Activated CD8-positive, alpha-beta T cell treated with anti-CD3 and anti-CD28 coated beads for 36 hours (primary cell): ENCODE results near the gene CCR5. TPM values are rescaled to one million over a fixed set of nuclear protein-coding genes. Genes with fewer than 3 reads are reported as not detected.
"Not testable (repeated sequence)": the region's sequence is repeated elsewhere in the genome, so short reads cannot be mapped to it uniquely, and the experiment has no call there.

ENCODE experiments used
- ATAC-seq: fragments of 200-7000 bp; cut with Tn5 transposase; one replicate; pipeline ENCODE4 v1.10.0; 2021; ENCODE audit warnings: mild to moderate bottlenecking, moderate library complexity
- CTCF ChIA-PET: fragments of 350-600 bp; sonication (Branson Sonifier 250); formaldehyde crosslinking; loops from one replicate; lab custom pipeline; 2021; ENCODE audit warnings: antibody characterized with exemption; lab: Charles Lee
- POLR2A ChIA-PET: fragments of 350-600 bp; sonication (Branson Sonifier 250); formaldehyde crosslinking; loops from one replicate; lab custom pipeline; 2021; ENCODE audit warnings: antibody characterized with exemption; lab: Charles Lee
- DNase-seq: peaks from one replicate; pipeline ENCODE4 v3.0.0-alpha.2; 2020
- H3K27ac Mint-ChIP-seq: one replicate; pipeline ENCODE4 v1.8.0; 2021; ENCODE audit warnings: mild to moderate bottlenecking, mixed read lengths
- H3K27me3 Mint-ChIP-seq: one replicate; pipeline ENCODE4 v1.8.0; 2021; ENCODE audit warnings: mixed read lengths
- H3K36me3 Mint-ChIP-seq: one replicate; pipeline ENCODE4 v1.8.0; 2021; ENCODE audit warnings: low read depth, mixed read lengths
- H3K4me1 Mint-ChIP-seq: one replicate; pipeline ENCODE4 v1.8.0; 2021; ENCODE audit warnings: low read depth, mixed read lengths
- H3K4me3 Mint-ChIP-seq: one replicate; pipeline ENCODE4 v1.8.0; 2021; ENCODE audit warnings: mild to moderate bottlenecking, moderate library complexity, mixed read lengths
- H3K9me3 Mint-ChIP-seq: one replicate; pipeline ENCODE4 v1.8.0; 2021; ENCODE audit warnings: mixed read lengths
- intact Hi-C: fragments of 100-400 bp; cut with micrococcal nuclease; formaldehyde crosslinking; loops from one replicate; pipeline ENCODE4 v1.10.0; 2022
- total RNA-seq, 2 experiments: library from RNA; stranded (reverse); gene quantifications; one replicate each; pipeline ENCODE4 v1.2.3, GENCODE V29; 2021
- TF ChIP-seq, protein P1 (sequence below): fragments of 200-600 bp; IDR thresholded peaks from one replicate; pipeline ENCODE4 v1.8.0; 2022; ENCODE audit warnings: antibody characterized with exemption, mild to moderate bottlenecking

The CCR5 gene
- total RNA-seq, 2 experiments from 2014 or later: 1.7 to 2.2 TPM

DNA sequence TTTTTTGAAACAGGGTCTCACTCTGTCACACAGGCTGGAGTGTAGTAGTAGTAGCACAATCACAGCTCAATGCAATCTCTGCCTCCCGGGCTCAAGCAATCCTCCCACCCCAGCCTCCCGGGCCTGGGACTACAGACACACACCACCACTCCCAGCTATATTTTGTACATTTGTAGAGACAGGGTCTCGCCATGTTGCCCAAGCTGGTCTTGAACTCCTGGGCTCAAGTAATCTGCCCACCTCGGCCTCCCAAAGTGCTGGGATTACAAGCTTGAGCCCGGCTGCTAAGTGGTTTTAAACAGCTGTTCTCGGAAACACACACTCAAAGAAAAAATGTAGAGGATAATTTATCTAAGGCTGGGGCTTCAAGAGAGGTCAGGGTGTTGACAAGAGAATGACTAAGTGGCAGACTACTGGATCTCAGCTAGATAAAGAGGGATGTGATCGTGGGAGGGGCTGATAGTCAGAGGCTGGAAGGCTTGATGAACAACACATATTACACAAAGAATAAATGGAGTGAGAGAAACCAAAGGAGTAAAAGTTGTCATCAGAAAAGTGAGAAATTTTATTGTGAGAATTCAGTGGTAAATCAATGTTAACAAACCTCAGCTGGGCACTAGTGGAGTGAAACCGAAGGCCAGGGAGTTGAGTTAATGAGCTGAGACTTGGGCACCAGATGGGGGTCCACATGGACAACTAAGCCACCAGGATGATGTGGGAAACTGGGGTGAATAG, 29.4 kb downstream of the CCR5 start:
- TF ChIP-seq, protein P1, sequence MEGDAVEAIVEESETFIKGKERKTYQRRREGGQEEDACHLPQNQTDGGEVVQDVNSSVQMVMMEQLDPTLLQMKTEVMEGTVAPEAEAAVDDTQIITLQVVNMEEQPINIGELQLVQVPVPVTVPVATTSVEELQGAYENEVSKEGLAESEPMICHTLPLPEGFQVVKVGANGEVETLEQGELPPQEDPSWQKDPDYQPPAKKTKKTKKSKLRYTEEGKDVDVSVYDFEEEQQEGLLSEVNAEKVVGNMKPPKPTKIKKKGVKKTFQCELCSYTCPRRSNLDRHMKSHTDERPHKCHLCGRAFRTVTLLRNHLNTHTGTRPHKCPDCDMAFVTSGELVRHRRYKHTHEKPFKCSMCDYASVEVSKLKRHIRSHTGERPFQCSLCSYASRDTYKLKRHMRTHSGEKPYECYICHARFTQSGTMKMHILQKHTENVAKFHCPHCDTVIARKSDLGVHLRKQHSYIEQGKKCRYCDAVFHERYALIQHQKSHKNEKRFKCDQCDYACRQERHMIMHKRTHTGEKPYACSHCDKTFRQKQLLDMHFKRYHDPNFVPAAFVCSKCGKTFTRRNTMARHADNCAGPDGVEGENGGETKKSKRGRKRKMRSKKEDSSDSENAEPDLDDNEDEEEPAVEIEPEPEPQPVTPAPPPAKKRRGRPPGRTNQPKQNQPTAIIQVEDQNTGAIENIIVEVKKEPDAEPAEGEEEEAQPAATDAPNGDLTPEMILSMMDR: no peak
- Mint-ChIP-seq H3K4me3 (no peak overlapping the region), H3K27me3 (peaks cover 4% of the 10 kb centered on the region), H3K4me1 (peaks cover 10% of the 10 kb centered on the region), H3K9me3 (no peaks in the 10 kb centered on the region), H3K27ac (no peak overlapping the region), H3K36me3 (no peaks in the 10 kb centered on the region)
- peak; percentile 27 for ATAC-seq
- intact Hi-C loops: no loop called here
- POLR2A ChIA-PET: no interaction called here
- CTCF ChIA-PET: interaction anchor here (0.7 to 2.6 kb wide), 5 partner anchors 7 to 471 kb away, joined by 3 to 14 read pairs (median 3); no protein-coding TSS in a partner anchor
- DNase-seq: no peak

DNA sequence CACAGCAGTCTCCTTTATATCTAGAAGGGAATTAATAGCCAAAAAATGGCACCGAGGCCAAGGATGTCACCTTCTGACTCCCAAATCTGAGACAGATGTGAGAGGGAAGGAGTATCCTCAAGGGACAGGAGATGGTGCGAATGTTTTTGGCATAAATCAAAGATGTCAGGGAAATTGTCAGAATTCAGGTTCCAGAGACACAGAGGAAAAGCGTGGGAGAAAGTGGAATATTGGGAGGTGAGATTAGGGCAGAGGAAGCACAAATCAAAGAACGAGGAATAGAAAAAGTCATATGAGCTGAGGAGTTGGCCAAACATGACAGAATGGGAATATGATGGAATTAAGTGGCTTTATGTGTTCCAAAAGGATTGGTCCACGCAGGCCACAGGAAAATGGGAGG, 30.1 kb downstream of the CCR5 start:
- Mint-ChIP-seq H3K27me3 (peaks cover 4% of the 10 kb centered on the region), H3K27ac (no peak overlapping the region), H3K4me1 (peaks cover 10% of the 10 kb centered on the region), H3K4me3 (no peak overlapping the region), H3K36me3 (no peaks in the 10 kb centered on the region), H3K9me3 (no peaks in the 10 kb centered on the region)
- ChIA-PET CTCF (interaction anchor here (1.0 kb wide), 1 partner anchor 14 kb away, joined by 3 read pairs; no protein-coding TSS in a partner anchor), POLR2A (no interaction called here)
- intact Hi-C loops: no loop called here
- DNase-seq (no peak), ATAC-seq (no peak)
- TF ChIP-seq, protein P1: no peak

DNA sequence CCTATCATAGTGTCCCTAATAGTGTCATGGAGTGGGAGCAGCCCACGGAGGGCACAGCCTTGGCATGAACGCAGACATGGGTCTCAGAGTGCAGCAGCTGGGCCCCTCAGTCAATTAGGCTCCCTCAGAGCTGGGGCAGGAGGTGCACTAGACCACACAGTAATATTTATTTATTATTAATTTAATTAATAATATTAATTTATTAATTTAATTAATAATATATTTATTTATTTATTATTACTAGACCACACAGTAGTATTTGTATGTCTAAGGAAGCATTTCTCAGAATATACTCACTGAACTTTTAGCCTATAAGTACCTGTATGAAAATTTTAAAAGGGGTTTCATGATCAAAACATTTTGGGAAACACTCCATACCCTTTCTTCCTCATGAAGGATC, 30.8 kb downstream of the CCR5 start:
- DNase-seq: no peak
- Mint-ChIP-seq H3K4me3 (no peak overlapping the region), H3K36me3 (no peaks in the 10 kb centered on the region), H3K27me3 (peaks cover 4% of the 10 kb centered on the region), H3K9me3 (no peaks in the 10 kb centered on the region), H3K4me1 (peaks cover 6% of the 10 kb centered on the region), H3K27ac (no peak overlapping the region)
- ChIA-PET POLR2A (interaction anchor here (1.4 kb wide), 1 partner anchor 14 kb away, joined by 3 read pairs; no protein-coding TSS in a partner anchor), CTCF (no interaction called here)
- TF ChIP-seq, protein P1: no peak
- intact Hi-C loops: no loop called here
- ATAC-seq: no peak

DNA sequence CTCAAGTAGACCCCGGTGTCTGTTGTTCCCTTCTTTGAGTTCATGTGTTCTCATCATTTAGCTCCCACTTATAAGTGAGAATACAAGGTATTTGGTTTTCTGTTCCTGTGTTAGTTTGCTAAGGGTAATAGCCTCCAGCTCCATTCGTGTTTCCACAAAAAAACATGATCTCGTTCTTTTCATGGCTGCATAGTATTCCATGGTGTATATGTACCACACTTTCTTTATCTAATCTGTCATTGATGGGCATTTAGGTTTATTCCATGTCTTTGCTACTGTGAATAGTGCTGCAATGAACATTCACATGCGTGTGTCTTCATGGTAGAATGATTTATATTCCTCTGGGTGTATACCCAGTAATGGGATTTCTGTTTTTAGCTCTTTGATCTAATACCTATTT, 32.2 kb downstream of the CCR5 start:
- intact Hi-C loops, ATAC-seq, DNase-seq, H3K27ac Mint-ChIP-seq, H3K27me3 Mint-ChIP-seq, H3K9me3 Mint-ChIP-seq, H3K36me3 Mint-ChIP-seq, H3K4me3 Mint-ChIP-seq: not testable (repeated sequence)
- H3K4me1 Mint-ChIP-seq: peaks cover 13% of the 10 kb centered on the region
- ChIA-PET CTCF (interaction anchor here (1.1 to 3.0 kb wide), 2 partner anchors 18 to 25 kb away, joined by 3 to 10 read pairs; no protein-coding TSS in a partner anchor), POLR2A (interaction anchor here (0.6 kb wide), 1 partner anchor 116 kb away, joined by 3 read pairs; no protein-coding TSS in a partner anchor)

DNA sequence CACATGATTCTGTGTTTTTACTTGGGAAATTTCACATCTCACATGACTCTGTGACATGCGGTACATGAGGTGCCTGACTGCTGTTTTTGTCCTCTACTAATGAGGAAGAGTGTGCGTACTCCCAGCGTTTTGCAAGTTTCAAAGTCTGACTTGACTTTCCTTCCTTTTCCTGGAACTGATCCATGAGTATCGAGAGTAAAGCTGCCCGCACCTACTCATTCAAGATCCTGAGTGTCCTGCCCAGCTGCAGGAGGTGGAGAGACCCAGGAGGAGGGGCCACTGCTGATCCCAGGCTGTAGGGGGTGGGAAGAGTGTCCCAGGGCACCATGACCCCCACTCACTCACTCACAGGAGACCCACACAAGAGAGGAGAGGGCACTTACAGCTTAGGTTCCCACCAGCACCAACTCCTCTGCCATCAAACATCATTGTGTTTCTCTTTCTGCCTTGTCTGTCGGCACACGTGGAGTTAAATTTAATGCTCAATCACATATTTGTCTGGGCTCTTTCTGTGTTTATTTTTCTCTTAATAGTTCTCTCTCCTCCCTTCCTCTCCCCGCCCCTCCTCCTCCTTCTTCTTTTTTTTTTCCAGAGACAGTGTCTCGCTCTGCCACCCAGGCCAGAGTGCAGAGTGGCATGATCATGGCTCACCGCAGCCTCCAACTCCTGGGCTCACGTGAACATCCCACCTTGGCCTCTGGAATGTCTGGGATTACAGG, 34.7 kb downstream of the CCR5 start:
- ChIA-PET POLR2A (no interaction called here), CTCF (interaction anchor here (1.0 to 2.5 kb wide), 4 partner anchors 12 to 326 kb away, joined by 3 to 6 read pairs (median 4); partner anchors contain the start of gene CCR5)
- DNase-seq (no peak), ATAC-seq (no peak)
- no peaks in the 10 kb centered on the region for H3K36me3 Mint-ChIP-seq
- no peak overlapping the region for H3K27ac Mint-ChIP-seq
- H3K9me3 Mint-ChIP-seq: no peaks in the 10 kb centered on the region
- H3K4me1 Mint-ChIP-seq: peaks cover 36% of the 10 kb centered on the region
- TF ChIP-seq, protein P1: no peak
- H3K4me3 Mint-ChIP-seq: no peak overlapping the region
- no peaks in the 10 kb centered on the region for H3K27me3 Mint-ChIP-seq
- intact Hi-C loops: no loop called here
